Epithelial cell of proximal tubule (primary cell): ENCODE data around the gene NUP37. TPM values are rescaled to one million over a fixed set of nuclear protein-coding genes. Genes with fewer than 3 reads are reported as not detected.
"Not testable (repeated sequence)": the region's sequence is repeated elsewhere in the genome, so short reads cannot be mapped to it uniquely, and the experiment has no call there.

ENCODE experiments used
- DNase-seq: peaks from one replicate; pipeline ENCODE4 v3.0.0-alpha.2; 2011; ENCODE audit warnings: low read depth
- H3K4me3 ChIP-seq: 2 replicates; pipeline ENCODE4 v1.5.1; 2011; ENCODE audit warnings: low read depth, mild to moderate bottlenecking, low read length
- total RNA-seq: library from RNA; depleted of rRNA; stranded (reverse); fragments of >200 nt; gene quantifications from 2 replicates; pipeline ENCODE4 v1.2.3, GENCODE V29; 2015
- TF ChIP-seq, protein P1 (sequence below): conservative IDR thresholded peaks from 2 replicates; pipeline ENCODE4 v1.5.1; 2012; ENCODE audit warnings: low read depth, mild to moderate bottlenecking, low read length

NUP37 gene, protein sequence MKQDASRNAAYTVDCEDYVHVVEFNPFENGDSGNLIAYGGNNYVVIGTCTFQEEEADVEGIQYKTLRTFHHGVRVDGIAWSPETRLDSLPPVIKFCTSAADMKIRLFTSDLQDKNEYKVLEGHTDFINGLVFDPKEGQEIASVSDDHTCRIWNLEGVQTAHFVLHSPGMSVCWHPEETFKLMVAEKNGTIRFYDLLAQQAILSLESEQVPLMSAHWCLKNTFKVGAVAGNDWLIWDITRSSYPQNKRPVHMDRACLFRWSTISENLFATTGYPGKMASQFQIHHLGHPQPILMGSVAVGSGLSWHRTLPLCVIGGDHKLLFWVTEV
- total RNA-seq, result 43.6 and 61.9 TPM in 2 replicates

- peak within 1 kb of the TSS; percentile 94 for H3K4me3 ChIP-seq
- TF ChIP-seq, protein P1, sequence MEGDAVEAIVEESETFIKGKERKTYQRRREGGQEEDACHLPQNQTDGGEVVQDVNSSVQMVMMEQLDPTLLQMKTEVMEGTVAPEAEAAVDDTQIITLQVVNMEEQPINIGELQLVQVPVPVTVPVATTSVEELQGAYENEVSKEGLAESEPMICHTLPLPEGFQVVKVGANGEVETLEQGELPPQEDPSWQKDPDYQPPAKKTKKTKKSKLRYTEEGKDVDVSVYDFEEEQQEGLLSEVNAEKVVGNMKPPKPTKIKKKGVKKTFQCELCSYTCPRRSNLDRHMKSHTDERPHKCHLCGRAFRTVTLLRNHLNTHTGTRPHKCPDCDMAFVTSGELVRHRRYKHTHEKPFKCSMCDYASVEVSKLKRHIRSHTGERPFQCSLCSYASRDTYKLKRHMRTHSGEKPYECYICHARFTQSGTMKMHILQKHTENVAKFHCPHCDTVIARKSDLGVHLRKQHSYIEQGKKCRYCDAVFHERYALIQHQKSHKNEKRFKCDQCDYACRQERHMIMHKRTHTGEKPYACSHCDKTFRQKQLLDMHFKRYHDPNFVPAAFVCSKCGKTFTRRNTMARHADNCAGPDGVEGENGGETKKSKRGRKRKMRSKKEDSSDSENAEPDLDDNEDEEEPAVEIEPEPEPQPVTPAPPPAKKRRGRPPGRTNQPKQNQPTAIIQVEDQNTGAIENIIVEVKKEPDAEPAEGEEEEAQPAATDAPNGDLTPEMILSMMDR, result no peak
- DNase-seq, result peak; percentile 27
Measured at GRCh38 chr12:102119674-102120563, at the start of gene NUP37, which contains the start of gene PARPBP. Gene NUP37 (minus strand): TSS chr12:102120114. CDS start chr12:102118518, 1,596 bp downstream. Gene PARPBP (plus strand): TSS chr12:102120183. CDS start chr12:102123889, 3,706 bp downstream.

GRCh38 chr12:102167821-102168604 lies 48.1 kb upstream of the NUP37 start:
- no peak overlapping the region for H3K4me3 ChIP-seq
- DNase-seq, result no peak
- TF ChIP-seq, protein P1, result no peak

DNA sequence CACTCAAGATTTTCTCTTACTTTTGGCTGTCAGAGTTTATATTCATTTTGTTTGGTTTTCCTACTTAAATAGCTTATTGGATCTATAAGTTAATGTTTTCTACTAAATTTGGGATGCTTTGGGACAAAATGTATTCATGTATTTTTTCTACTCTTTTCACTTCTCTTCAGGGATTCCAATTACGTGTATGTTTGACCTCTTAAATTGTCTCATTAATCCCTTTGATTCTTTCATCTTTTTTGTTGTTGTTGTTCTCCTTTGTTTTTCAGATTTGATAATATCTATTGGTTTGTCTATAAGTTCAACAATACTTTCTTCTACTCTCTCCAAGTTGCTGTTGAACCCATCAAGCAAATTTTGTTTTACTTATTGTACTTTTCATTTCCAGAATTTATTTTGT lies 43.5 kb upstream of the NUP37 start:
- no peak for DNase-seq
- no peak overlapping the region for H3K4me3 ChIP-seq
- TF ChIP-seq, protein P1, result no peak

DNA sequence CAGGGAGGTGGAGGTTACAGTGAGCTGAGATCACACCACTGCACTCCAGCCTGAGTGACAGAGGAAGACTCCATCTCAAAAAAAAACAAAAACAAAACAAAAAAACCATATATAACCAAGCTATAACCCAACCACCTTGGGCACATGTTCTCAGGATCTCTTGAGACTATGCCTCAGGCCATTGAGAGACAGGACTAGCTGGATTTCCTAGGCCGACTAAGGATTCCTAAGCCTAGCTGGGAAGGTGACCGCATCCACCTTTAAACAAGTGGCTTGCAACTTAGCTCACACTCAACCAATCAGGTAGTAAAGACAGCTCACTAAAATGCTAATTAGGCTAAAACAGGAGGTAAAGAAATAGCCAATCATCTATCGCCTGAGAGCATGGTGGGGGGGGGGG lies 35.3 kb upstream of the NUP37 start:
- not testable (repeated sequence) for DNase-seq, H3K4me3 ChIP-seq

- not testable (repeated sequence) for H3K4me3 ChIP-seq, DNase-seq
Measured at GRCh38 chr12:102147062-102147587, 27.2 kb upstream of the NUP37 start.

- no peak for DNase-seq
- H3K4me3 ChIP-seq, result no peak overlapping the region
- TF ChIP-seq, protein P1, result no peak
Measured at GRCh38 chr12:102144221-102144620, 24.3 kb upstream of the NUP37 start.

GRCh38 chr12:102142866-102143373 lies 23.0 kb upstream of the NUP37 start:
- not testable (repeated sequence) for DNase-seq, H3K4me3 ChIP-seq

- not testable (repeated sequence) for H3K4me3 ChIP-seq, DNase-seq
Measured at GRCh38 chr12:102137619-102138018, 17.7 kb upstream of the NUP37 start.

- not testable (repeated sequence) for H3K4me3 ChIP-seq, DNase-seq
Measured at GRCh38 chr12:102131442-102131841, 11.5 kb upstream of the NUP37 start.

DNA sequence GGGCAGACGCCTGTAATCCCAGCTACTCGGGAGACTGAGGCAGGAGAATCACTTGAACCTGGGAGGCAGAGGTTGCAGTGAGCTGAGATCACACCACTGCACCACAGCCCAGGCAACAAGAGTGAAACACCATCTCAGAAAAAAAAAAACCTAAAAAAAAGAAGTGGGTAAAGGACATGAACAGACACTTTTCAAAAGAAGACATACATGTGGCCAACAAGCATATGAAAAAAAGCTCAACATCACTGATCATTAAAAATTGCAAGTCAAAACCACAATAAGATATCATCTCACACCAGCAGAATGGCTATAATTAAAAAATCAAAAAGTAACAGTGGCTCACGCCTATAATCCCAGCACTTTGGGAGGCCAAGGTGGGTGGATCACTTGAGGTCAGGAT lies 10.8 kb upstream of the NUP37 start:
- not testable (repeated sequence) for H3K4me3 ChIP-seq, DNase-seq

DNA sequence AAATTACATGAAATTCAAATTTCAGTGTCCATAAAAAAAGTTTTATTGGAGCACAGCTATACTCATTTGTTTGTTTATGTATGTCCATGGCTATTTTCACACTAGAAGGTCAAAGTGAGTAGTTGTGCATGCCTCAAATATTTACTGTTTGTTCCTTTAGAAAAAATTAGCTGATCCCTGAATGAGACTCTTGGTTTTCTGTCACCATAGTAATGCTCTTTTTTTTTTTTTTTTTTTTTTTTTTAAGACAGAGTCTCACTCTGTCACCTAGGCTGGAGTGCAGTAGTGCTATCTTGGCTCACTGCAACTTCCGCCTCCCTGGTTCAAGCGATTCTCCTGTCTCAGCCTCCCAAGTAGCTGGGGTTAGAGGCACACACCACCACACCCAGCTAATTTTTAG lies 1.4 kb upstream of the NUP37 start:
- not testable (repeated sequence) for H3K4me3 ChIP-seq, DNase-seq
